ENCODE measurements around the gene RDX.

Gene RDX

GRCh38 chr11:110296226-110297075 lies at the start of gene RDX:
TSS of gene RDX (minus strand) at chr11:110296614. CDS start at chr11:110279692, 16,922 bp downstream.
- in situ Hi-C loops (cut with MboI; ENCODE audit: low pct_unique_long_range_greater_than_20kb, low sequenced_read_pairs), result no loop called here
- DNase-seq, result peak; percentile 70

DNA sequence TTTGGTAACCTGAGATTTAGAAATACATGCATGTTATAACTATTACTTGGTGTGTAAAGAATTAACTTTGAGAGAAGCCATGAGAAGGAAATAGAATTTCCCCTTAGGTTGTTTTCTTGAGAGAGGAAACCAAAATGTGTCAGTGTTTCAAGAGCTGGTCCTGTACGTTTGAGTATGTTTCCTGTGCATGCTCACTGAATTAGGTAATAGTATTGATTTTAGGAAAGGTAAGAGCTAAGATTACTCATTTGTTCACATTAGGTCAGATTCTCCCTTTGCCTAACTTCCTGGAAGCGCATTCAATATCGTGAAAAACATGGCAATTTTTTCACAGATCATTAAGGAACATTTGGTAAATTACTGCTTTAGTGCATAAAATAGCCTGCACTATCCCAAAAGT lies 49.3 kb upstream of the RDX start:
- DNase-seq, result peak; percentile 17
- in situ Hi-C loops (cut with MboI; ENCODE audit: low pct_unique_long_range_greater_than_20kb, low sequenced_read_pairs), result no loop called here

GRCh38 chr11:110340436-110340835 lies 44.0 kb upstream of the RDX start:
- DNase-seq, result no peak
- in situ Hi-C loops (cut with MboI; ENCODE audit: low pct_unique_long_range_greater_than_20kb, low sequenced_read_pairs), result no loop called here

DNA sequence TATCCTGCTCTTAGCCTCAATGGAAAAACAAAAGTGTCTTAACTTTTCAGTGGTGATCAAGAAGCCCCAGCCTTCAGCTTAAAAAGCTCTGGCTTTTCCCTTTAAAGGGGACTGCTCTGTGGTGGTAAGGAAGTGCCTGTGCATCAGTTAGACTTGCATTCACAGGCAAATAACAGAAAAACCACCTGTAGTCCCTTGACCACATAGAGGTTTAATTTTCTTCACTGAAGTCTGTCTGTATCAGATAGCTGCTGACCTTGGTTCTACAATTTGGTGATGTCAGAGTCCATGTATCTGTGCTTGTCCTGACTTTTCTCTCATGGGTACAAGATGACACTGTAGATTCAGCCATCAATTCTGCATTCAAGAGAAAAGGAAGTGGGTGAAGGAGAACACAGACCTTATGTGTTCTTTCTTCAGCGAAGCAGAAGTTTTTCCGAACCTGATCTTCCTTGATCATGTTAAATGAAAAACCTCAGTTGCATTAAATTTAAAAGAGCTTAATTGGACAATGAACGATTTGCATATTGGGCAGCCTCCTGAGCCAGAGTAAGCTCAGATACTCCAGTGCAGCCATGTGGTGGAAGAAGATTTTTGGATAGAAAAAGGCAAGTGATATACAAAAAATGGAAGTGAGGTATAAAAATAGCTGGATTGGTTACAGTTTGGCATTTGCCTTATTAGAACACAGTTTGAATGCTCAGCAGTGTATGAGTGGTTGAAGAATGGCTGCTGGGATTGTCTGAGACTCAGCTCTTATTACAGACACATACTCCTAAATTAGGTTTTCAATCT lies 43.2 kb upstream of the RDX start:
- DNase-seq, result peak; percentile 6
- in situ Hi-C loops (cut with MboI; ENCODE audit: low pct_unique_long_range_greater_than_20kb, low sequenced_read_pairs), result no loop called here

DNA sequence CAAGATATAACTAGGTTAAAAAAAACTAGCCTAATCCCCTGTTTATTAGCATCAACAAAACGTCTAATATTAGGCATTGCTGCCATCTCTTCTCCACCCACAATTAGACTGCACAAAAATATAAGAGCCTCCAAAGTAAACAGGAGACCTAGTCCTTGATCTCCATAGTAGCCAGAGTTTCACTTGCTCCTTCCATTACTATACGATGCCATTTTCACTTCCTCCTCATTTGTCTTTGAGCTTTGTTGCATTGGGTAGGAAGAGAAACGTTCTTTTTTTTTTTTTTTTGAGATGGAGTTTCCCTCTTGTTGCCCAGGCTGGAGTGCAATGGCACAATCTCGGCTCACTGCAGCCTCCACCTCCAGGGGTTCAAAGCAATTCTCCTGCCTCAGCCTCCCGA lies 42.3 kb upstream of the RDX start:
- DNase-seq, result no peak
- in situ Hi-C loops (cut with MboI; ENCODE audit: low pct_unique_long_range_greater_than_20kb, low sequenced_read_pairs), result no loop called here

GRCh38 chr11:110337570-110338193 lies 41.3 kb upstream of the RDX start:
- DNase-seq, result no peak
- in situ Hi-C loops (cut with MboI; ENCODE audit: low pct_unique_long_range_greater_than_20kb, low sequenced_read_pairs), result no loop called here

DNA sequence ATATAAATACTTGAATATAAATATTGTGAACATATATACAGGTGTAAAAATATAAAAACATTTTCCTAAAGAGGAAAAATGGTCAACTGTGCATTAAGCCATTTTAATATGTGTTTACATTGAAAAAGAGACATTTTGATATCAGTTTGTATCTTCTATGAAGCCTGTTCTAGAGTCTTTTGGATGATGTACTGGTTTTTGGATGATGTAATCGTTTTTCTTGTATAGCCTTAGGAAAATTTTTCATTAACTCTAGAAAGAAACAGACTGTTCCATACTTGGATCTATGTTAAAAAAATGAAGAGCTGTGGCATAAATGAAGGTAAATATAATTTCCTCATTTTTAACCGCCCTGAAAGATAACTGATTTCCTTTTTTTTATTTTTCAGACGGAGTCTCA lies 39.6 kb upstream of the RDX start:
- in situ Hi-C loops (cut with MboI; ENCODE audit: low pct_unique_long_range_greater_than_20kb, low sequenced_read_pairs), result no loop called here

GRCh38 chr11:110335358-110335757 lies 38.9 kb upstream of the RDX start:
- DNase-seq, result no peak
- in situ Hi-C loops (cut with MboI; ENCODE audit: low pct_unique_long_range_greater_than_20kb, low sequenced_read_pairs), result no loop called here

More for the DNA sequence above, 39.6 kb upstream of the RDX start:
- no peak for DNase-seq

GRCh38 chr11:110331626-110332025 lies 35.2 kb upstream of the RDX start:
- in situ Hi-C loops (cut with MboI; ENCODE audit: low pct_unique_long_range_greater_than_20kb, low sequenced_read_pairs), result no loop called here
- no peak for DNase-seq

- in situ Hi-C loops (cut with MboI; ENCODE audit: low pct_unique_long_range_greater_than_20kb, low sequenced_read_pairs), result no loop called here
- DNase-seq, result no peak
These were observed 33.0 kb upstream of the RDX start for GRCh38 chr11:110329445-110329844.

DNA sequence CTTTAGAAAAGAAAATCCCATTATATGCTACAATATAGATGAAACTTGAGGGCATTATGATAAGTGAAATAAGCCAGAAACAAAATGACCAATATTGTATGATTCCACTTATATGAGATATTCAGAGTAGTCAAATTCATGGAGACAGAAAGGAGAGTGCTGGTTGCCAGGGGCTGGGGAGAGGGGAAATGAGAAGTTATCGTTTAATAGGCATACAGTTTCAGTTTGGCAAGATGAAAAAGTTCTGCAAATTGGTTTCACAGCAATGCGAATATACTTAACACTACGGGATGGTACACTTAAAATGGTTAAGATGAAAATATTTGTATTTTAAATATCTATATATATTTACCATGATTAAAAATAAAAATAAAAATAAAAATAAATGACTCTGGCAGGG lies 31.1 kb upstream of the RDX start:
- in situ Hi-C loops (cut with MboI; ENCODE audit: low pct_unique_long_range_greater_than_20kb, low sequenced_read_pairs), result no loop called here
- DNase-seq, result no peak

GRCh38 chr11:110323786-110324185 lies 27.4 kb upstream of the RDX start:
- no peak for DNase-seq
- in situ Hi-C loops (cut with MboI; ENCODE audit: low pct_unique_long_range_greater_than_20kb, low sequenced_read_pairs), result no loop called here

DNA sequence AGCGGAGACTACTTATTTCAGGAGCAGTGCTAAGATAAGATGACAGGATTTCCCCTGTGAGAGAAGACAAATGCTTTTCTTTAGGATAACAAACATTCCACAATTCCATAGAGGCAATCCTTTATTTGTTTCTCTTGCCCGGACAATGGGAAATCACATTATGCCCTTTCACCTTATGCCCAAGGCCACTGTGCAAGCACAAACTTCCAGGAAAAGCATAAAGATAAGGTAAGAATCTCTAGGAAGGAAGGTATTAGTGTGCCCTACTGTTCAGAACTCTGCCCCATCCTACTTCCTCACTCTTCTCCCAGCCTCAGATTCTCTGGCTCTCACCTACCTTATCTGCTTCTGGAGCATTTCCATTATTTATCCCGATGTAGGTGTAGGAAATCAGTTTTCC lies 23.1 kb upstream of the RDX start:
- in situ Hi-C loops (cut with MboI; ENCODE audit: low pct_unique_long_range_greater_than_20kb, low sequenced_read_pairs), result no loop called here
- no peak for DNase-seq

- in situ Hi-C loops (cut with MboI; ENCODE audit: low pct_unique_long_range_greater_than_20kb, low sequenced_read_pairs), result no loop called here
- no peak for DNase-seq
These were observed 22.4 kb upstream of the RDX start for GRCh38 chr11:110318638-110319404.

GRCh38 chr11:110317516-110317932 lies 21.1 kb upstream of the RDX start:
- in situ Hi-C loops (cut with MboI; ENCODE audit: low pct_unique_long_range_greater_than_20kb, low sequenced_read_pairs), result no loop called here
- no peak for DNase-seq

GRCh38 chr11:110314366-110315095 lies 18.1 kb upstream of the RDX start:
- no peak for DNase-seq
- in situ Hi-C loops (cut with MboI; ENCODE audit: low pct_unique_long_range_greater_than_20kb, low sequenced_read_pairs), result no loop called here

DNA sequence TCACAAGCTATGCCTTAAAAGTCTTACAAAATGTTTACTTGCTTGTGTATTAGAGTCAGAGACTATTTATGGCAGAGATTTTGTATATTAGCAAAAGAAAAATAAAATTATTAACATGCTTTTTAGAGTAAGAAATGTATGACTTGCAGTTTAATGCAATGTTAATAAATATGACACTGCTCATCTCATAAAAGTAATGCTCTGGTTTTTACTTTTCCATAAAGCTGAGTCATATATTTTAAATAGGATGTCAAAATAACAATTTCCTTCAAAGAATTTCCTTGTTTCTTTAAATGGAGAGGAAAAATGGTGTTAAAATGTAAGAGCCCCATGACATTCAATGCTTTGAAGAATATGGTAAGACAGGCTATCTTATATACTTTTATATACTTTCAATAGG lies 16.3 kb upstream of the RDX start:
- in situ Hi-C loops (cut with MboI; ENCODE audit: low pct_unique_long_range_greater_than_20kb, low sequenced_read_pairs), result no loop called here
- no peak for DNase-seq

- DNase-seq, result no peak
- in situ Hi-C loops (cut with MboI; ENCODE audit: low pct_unique_long_range_greater_than_20kb, low sequenced_read_pairs), result no loop called here
These were observed 15.6 kb upstream of the RDX start for GRCh38 chr11:110311783-110312579.
